Gastroesophageal sphincter (tissue), 3 donors: ENCODE results near the gene BABAM1.

Experiments
- CTCF ChIP-seq, 4 experiments: fragments of 200-600 bp in 2 of 4; fragments of 450-650 bp in 2 of 4; sonication (generic) in 1 of 4; IDR thresholded peaks; one replicate each; pipeline ENCODE4 v1.5.1; 2017 to 2019; ENCODE audit warnings: antibody characterized with exemption in 4 of 4, mild to moderate bottlenecking in 2 of 4, moderate library complexity in 2 of 4
- POLR2AphosphoS5 ChIP-seq: sonication (generic); formaldehyde crosslinking; IDR thresholded peaks from one replicate; pipeline ENCODE4 v1.6.1; 2017; ENCODE audit warnings: antibody characterized with exemption

- no peak for TF ChIP-seq POLR2AphosphoS5
- no peak for TF ChIP-seq CTCF (IDR thresholded peaks at IDR 0.05)
These were observed 33.9 kb downstream of the BABAM1 start for GRCh38 chr19:17300992-17301619.
